ENCODE measurements around the gene RIPOR3. TPM values are rescaled to one million over a fixed set of nuclear protein-coding genes. Genes with fewer than 3 reads are reported as not detected.

The RIPOR3 gene
- total RNA-seq, 1 experiment from 2014 or later: 0.46 TPM

DNA sequence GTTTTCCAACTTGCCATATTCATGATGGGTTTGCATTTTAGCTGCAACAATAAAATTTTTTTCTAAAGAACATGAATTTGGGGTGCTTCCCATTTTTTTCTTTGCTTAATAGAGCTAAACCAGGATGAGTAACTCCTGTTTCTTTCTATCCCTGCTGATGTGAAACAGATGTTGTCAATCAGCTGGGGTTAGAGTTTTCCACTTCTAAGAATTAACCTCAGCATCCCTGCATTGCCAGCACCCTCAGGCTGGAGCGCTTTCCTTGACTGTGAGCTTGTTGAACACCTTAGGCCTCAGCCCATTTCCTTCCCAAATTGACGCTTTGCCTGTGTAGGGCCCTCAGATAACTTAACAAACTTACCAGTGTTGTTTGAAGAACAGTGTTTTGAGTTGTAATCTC lies 106.7 kb downstream of the RIPOR3 start:
- H3K23me2 ChIP-seq (ENCODE audit: insufficient read length, low read depth, low read length, poor library complexity, severe bottlenecking): no peaks in the 10 kb centered on the region
- H3K79me1 ChIP-seq (ENCODE audit: insufficient read depth, low read depth, low read length, poor library complexity, severe bottlenecking): no peaks in the 10 kb centered on the region
- TF ChIP-seq, protein P1, sequence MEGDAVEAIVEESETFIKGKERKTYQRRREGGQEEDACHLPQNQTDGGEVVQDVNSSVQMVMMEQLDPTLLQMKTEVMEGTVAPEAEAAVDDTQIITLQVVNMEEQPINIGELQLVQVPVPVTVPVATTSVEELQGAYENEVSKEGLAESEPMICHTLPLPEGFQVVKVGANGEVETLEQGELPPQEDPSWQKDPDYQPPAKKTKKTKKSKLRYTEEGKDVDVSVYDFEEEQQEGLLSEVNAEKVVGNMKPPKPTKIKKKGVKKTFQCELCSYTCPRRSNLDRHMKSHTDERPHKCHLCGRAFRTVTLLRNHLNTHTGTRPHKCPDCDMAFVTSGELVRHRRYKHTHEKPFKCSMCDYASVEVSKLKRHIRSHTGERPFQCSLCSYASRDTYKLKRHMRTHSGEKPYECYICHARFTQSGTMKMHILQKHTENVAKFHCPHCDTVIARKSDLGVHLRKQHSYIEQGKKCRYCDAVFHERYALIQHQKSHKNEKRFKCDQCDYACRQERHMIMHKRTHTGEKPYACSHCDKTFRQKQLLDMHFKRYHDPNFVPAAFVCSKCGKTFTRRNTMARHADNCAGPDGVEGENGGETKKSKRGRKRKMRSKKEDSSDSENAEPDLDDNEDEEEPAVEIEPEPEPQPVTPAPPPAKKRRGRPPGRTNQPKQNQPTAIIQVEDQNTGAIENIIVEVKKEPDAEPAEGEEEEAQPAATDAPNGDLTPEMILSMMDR (conservative IDR thresholded peaks at IDR 0.05): no peak
- whole genome bisulfite sequencing (ENCODE audit: extremely low coverage, insufficient read length, low lambda C conversion rate): no CpG with 5 or more reads among the region's 2 CpGs
- no peak overlapping the region for H2BK12ac ChIP-seq (ENCODE audit: insufficient read length, low read depth, low read length)
- no peak overlapping the region for H3K4ac ChIP-seq (ENCODE audit: low read depth, low read length)
- H3K9ac ChIP-seq (ENCODE audit: extremely low read depth, insufficient read length, low read length): no peak overlapping the region
- no peak for DNase-seq
- no peak overlapping the region for H3K4me2 ChIP-seq (ENCODE audit: insufficient read depth, insufficient read length, low read length)
- H3K4me1 ChIP-seq (ENCODE audit: insufficient read depth, low read length): no peaks in the 10 kb centered on the region
- no peak overlapping the region for H2BK5ac ChIP-seq (ENCODE audit: insufficient read length, low read length)
- H2BK15ac ChIP-seq (ENCODE audit: low read depth, low read length): no peak overlapping the region
- H4K20me1 ChIP-seq (ENCODE audit: control insufficient read depth, insufficient read depth, insufficient read length): no peaks in the 10 kb centered on the region
- H4K91ac ChIP-seq (ENCODE audit: insufficient read length, low read depth, low read length): no peak overlapping the region
- no peaks in the 10 kb centered on the region for H3K27me3 Mint-ChIP-seq (ENCODE audit: low read depth)
- peaks cover 0 to 3% of the 10 kb centered on the region in 2 experiments; a peak in 1 of 5 replicates for H3K9me3 Mint-ChIP-seq
- H3K18ac ChIP-seq (ENCODE audit: insufficient read length, low read depth, low read length): no peak overlapping the region
- H3K27ac ChIP-seq (ENCODE audit: insufficient read length, low read depth, low read length): no peak overlapping the region
- H2BK120ac ChIP-seq (ENCODE audit: low read depth, low read length, poor library complexity, severe bottlenecking): no peak overlapping the region
- H3K4me3 Mint-ChIP-seq: no peak overlapping the region
- H3T11ph ChIP-seq (ENCODE audit: low read length): no peak overlapping the region
- H3K14ac ChIP-seq (ENCODE audit: insufficient read depth, low read length): no peak overlapping the region
- H3K23ac ChIP-seq (ENCODE audit: insufficient read length, low read depth, low read length): no peak overlapping the region
- no peak overlapping the region for H3K27ac Mint-ChIP-seq
- peaks cover 11 to 49% (median 37%) of the 10 kb centered on the region in 3 experiments; a peak in 6 of 7 replicates for H3K36me3 Mint-ChIP-seq (ENCODE audit: insufficient read depth in 1 of 3, low read depth in 3 of 3)
- H3K9me3 ChIP-seq (ENCODE audit: control insufficient read depth, low read depth, low read length): no peaks in the 10 kb centered on the region
- no peaks in the 10 kb centered on the region for H3K79me2 ChIP-seq (ENCODE audit: insufficient read depth, low read length)
- no peak overlapping the region for H2AK5ac ChIP-seq (ENCODE audit: insufficient read length, low read length)
- H3K4me1 Mint-ChIP-seq: no peaks in the 10 kb centered on the region
- no peak overlapping the region for H4K5ac ChIP-seq (ENCODE audit: insufficient read length, low read depth, low read length)
- no peak overlapping the region for H4K8ac ChIP-seq (replicated peaks; ENCODE audit: insufficient read length, low read depth, low read length)
- H3K56ac ChIP-seq (ENCODE audit: insufficient read length, low read depth, low read length): no peak overlapping the region
- H2AFZ ChIP-seq (ENCODE audit: low read length): no peak overlapping the region
- no peak overlapping the region for H2BK20ac ChIP-seq (ENCODE audit: low read depth, low read length, poor library complexity, severe bottlenecking)
- H3K27me3 ChIP-seq (ENCODE audit: insufficient read depth, low read length): no peaks in the 10 kb centered on the region
